GM19035 (cell line): ENCODE data around the gene MAN1C1.

Experiments used
- ATAC-seq: cut with Tn5 transposase; IDR thresholded peaks from one replicate; pipeline ENCODE4 v1.9.1; 2021; ENCODE audit not compliant: unreplicated experiment

Gene MAN1C1

GRCh38 chr1:25707280-25708016, 90.9 kb downstream of the MAN1C1 start:
- no peak for ATAC-seq

GRCh38 chr1:25710583-25711347, 94.2 kb downstream of the MAN1C1 start:
- ATAC-seq, result no peak

GRCh38 chr1:25711555-25712298, 95.1 kb downstream of the MAN1C1 start:
- no peak for ATAC-seq

- ATAC-seq, result no peak
These were observed 95.8 kb downstream of the MAN1C1 start for GRCh38 chr1:25712299-25712970.

GRCh38 chr1:25713961-25714360, 97.4 kb downstream of the MAN1C1 start:
- no peak for ATAC-seq

GRCh38 chr1:25714372-25714931, 97.9 kb downstream of the MAN1C1 start:
- no peak for ATAC-seq

GRCh38 chr1:25715888-25716287, 99.3 kb downstream of the MAN1C1 start:
- ATAC-seq, result no peak

- ATAC-seq, result no peak
These were observed 99.7 kb downstream of the MAN1C1 start for GRCh38 chr1:25716320-25716719.

GRCh38 chr1:25718732-25719131, 102.1 kb downstream of the MAN1C1 start:
- ATAC-seq, result no peak

- no peak for ATAC-seq
These were observed 104.0 kb downstream of the MAN1C1 start for GRCh38 chr1:25720624-25721023.

GRCh38 chr1:25723250-25723880, 106.8 kb downstream of the MAN1C1 start:
- ATAC-seq, result no peak

- ATAC-seq, result no peak
These were observed 107.6 kb downstream of the MAN1C1 start for GRCh38 chr1:25724201-25724600.

- ATAC-seq, result no peak
These were observed 108.4 kb downstream of the MAN1C1 start for GRCh38 chr1:25724966-25725365.

GRCh38 chr1:25725482-25725881, 108.9 kb downstream of the MAN1C1 start:
- no peak for ATAC-seq

GRCh38 chr1:25727088-25727487, 110.5 kb downstream of the MAN1C1 start:
- ATAC-seq, result no peak

- no peak for ATAC-seq
These were observed 111.2 kb downstream of the MAN1C1 start for GRCh38 chr1:25727635-25728286.

- no peak for ATAC-seq
These were observed 111.8 kb downstream of the MAN1C1 start for GRCh38 chr1:25728301-25728935.

GRCh38 chr1:25729045-25729444, 112.5 kb downstream of the MAN1C1 start:
- ATAC-seq, result no peak
